ENCODE data around the gene REN.
A peak's percentile ranks its signal among the peaks of the same experiment; 100 is the strongest.

REN gene

DNA sequence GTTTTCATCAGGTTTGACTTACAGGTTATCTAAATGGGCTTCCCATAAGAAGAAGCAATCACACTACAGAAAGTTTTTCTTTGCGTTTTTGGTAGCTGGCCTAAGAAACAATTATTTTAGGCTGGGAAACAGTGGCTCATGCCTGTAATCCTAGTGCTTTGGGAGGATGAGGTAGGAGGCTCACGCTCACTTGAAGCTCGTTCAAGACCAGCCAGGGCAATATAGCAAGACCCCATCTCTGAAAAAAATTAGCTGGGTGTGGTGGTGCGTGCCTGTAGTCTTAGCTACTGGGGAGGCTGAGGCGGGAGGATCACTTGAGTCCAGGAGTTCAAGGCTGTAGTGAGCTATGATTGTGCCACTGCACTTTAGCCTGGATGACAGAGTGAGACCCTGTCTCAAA lies 1.6 kb upstream of the REN start:
- H3K4me2 ChIP-seq (ENCODE audit: low read depth, low read length, poor library complexity, severe bottlenecking): no peak overlapping the region
- H3K36me3 ChIP-seq (ENCODE audit: insufficient read depth, low read length): no peaks in the 10 kb centered on the region
- H3K79me2 ChIP-seq (ENCODE audit: insufficient read depth, low read length): no peaks in the 10 kb centered on the region
- H3K9ac ChIP-seq (ENCODE audit: low read depth, low read length, poor library complexity, severe bottlenecking): no peak overlapping the region
- H3F3A ChIP-seq (ENCODE audit: low read depth): no peaks in the 10 kb centered on the region
- H2AFZ ChIP-seq (ENCODE audit: low read length): no peak overlapping the region
- peaks cover 13% of the 10 kb centered on the region; the same call in 1 of the 2 replicates for H3K9me3 ChIP-seq (ENCODE audit: insufficient read depth, low read depth, low read length)
- no peaks in the 10 kb centered on the region for H3K27me3 ChIP-seq (ENCODE audit: insufficient read depth, low read length, poor library complexity, severe bottlenecking)
- no peaks in the 10 kb centered on the region for H4K20me1 ChIP-seq (ENCODE audit: insufficient read depth, low read length, poor library complexity, severe bottlenecking)
- no peak overlapping the region for H3K4me3 ChIP-seq (ENCODE audit: low read length, poor library complexity, severe bottlenecking)
- no peak for TF ChIP-seq EZH2phosphoT487 (IDR thresholded peaks at IDR 0.05; ENCODE audit: borderline replicate concordance)
- TF ChIP-seq, protein P1, sequence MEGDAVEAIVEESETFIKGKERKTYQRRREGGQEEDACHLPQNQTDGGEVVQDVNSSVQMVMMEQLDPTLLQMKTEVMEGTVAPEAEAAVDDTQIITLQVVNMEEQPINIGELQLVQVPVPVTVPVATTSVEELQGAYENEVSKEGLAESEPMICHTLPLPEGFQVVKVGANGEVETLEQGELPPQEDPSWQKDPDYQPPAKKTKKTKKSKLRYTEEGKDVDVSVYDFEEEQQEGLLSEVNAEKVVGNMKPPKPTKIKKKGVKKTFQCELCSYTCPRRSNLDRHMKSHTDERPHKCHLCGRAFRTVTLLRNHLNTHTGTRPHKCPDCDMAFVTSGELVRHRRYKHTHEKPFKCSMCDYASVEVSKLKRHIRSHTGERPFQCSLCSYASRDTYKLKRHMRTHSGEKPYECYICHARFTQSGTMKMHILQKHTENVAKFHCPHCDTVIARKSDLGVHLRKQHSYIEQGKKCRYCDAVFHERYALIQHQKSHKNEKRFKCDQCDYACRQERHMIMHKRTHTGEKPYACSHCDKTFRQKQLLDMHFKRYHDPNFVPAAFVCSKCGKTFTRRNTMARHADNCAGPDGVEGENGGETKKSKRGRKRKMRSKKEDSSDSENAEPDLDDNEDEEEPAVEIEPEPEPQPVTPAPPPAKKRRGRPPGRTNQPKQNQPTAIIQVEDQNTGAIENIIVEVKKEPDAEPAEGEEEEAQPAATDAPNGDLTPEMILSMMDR (conservative IDR thresholded peaks at IDR 0.05; ENCODE audit: low read length): no peak
- H3K9me2 ChIP-seq (replicated peaks; ENCODE audit: low read depth, low read length): no peaks in the 10 kb centered on the region
- H3K4me1 ChIP-seq (ENCODE audit: insufficient read depth, low read length, poor library complexity, severe bottlenecking): no peaks in the 10 kb centered on the region

DNA sequence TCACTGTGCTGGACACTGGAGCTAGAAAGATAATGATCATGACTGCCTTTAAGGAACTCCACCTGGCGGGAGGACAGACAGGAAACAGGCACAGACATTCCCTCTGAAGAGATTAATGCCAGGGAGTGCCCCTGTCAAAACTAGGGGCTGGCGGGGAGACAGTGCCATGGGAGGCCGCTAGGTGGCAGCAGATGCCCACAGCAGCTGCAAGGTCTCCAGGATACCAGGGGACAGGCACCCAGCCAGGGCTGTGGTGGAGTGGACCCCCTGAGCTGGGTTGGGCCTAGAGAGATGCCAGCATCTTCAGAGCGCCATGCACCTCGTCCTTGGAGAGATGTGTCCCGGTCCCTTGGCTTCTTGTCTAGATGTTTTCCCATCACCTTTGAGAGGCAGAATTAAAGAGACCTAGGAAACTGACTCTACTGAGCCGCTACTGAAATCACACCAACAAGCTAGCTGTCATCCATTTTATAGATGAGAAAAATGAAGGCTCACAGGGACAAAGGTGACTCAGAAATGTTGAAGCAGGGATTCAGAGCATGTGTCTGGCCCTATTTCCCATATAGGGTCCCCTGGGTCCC lies 3.6 kb downstream of the REN start:
- no peak overlapping the region for H2AFZ ChIP-seq (ENCODE audit: low read length)
- no peaks in the 10 kb centered on the region for H4K20me1 ChIP-seq (ENCODE audit: insufficient read depth, low read length, poor library complexity, severe bottlenecking)
- no peak overlapping the region for H3K4me2 ChIP-seq (ENCODE audit: low read depth, low read length, poor library complexity, severe bottlenecking)
- no peaks in the 10 kb centered on the region for H3K36me3 ChIP-seq (ENCODE audit: insufficient read depth, low read length)
- H3K79me2 ChIP-seq (ENCODE audit: insufficient read depth, low read length): no peaks in the 10 kb centered on the region
- no peaks in the 10 kb centered on the region for H3F3A ChIP-seq (ENCODE audit: low read depth)
- no peaks in the 10 kb centered on the region for H3K4me1 ChIP-seq (ENCODE audit: insufficient read depth, low read length, poor library complexity, severe bottlenecking)
- TF ChIP-seq, protein P1 (conservative IDR thresholded peaks at IDR 0.05; ENCODE audit: low read length): peak; percentile 99
- TF ChIP-seq EZH2phosphoT487 (IDR thresholded peaks at IDR 0.05; ENCODE audit: borderline replicate concordance): no peak
- H3K4me3 ChIP-seq (ENCODE audit: low read length, poor library complexity, severe bottlenecking): no peak overlapping the region
- H3K9me3 ChIP-seq (ENCODE audit: insufficient read depth, low read depth, low read length): no peaks in the 10 kb centered on the region
- no peaks in the 10 kb centered on the region for H3K9me2 ChIP-seq (replicated peaks; ENCODE audit: low read depth, low read length)
- H3K27me3 ChIP-seq (ENCODE audit: insufficient read depth, low read length, poor library complexity, severe bottlenecking): no peaks in the 10 kb centered on the region
- H3K9ac ChIP-seq (ENCODE audit: low read depth, low read length, poor library complexity, severe bottlenecking): no peak overlapping the region

DNA sequence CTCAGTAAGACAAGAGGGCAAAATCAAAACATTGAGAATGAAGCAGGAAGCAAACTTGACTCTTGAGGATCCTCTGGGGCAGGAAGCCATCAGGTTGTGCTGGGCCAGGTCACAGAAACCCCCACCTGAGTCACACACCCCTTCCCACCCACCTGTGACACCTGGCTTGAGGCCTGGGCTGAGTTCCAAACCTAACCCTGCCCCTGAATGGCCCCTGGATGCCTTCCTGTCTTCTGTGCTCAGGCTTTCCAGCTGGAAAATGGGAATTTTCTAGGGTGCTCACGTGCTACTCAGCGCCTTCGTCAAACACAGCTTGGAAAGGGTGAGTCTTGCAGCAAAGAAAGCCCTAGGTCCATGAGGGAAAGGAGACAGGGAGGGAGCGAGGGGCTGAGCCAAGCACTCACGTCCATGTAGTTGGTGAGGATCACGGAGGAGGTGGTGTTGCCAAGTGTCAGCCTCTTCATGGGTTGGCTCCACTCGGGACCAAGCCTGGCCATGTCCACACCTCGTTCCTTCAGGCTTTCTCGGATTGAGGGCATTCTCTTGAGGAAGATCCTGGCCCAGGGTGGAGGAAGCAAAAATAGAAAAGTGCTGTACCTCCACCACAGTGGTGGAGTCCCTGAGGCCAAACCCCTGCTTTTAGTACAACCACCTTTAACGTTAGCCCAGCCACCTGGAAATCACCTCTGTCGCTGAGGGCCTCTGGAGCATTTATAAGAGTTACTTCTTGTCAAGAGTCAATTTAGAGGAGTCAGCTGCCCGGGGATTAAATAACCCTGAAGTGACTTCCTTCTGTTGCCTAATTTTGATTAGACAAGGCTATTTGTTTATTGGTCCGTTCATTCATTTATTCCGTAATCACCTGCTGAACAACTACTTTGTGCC lies 4.3 kb downstream of the REN start:
- H3K27me3 ChIP-seq (ENCODE audit: insufficient read depth, low read length, poor library complexity, severe bottlenecking): no peaks in the 10 kb centered on the region
- H3K9me2 ChIP-seq (replicated peaks; ENCODE audit: low read depth, low read length): no peaks in the 10 kb centered on the region
- H3K4me2 ChIP-seq (ENCODE audit: low read depth, low read length, poor library complexity, severe bottlenecking): no peak overlapping the region
- no peak overlapping the region for H2AFZ ChIP-seq (ENCODE audit: low read length)
- H3K36me3 ChIP-seq (ENCODE audit: insufficient read depth, low read length): no peaks in the 10 kb centered on the region
- no peaks in the 10 kb centered on the region for H4K20me1 ChIP-seq (ENCODE audit: insufficient read depth, low read length, poor library complexity, severe bottlenecking)
- H3F3A ChIP-seq (ENCODE audit: low read depth): no peaks in the 10 kb centered on the region
- no peak overlapping the region for H3K9ac ChIP-seq (ENCODE audit: low read depth, low read length, poor library complexity, severe bottlenecking)
- no peaks in the 10 kb centered on the region for H3K79me2 ChIP-seq (ENCODE audit: insufficient read depth, low read length)
- no peak overlapping the region for H3K4me3 ChIP-seq (ENCODE audit: low read length, poor library complexity, severe bottlenecking)
- TF ChIP-seq, protein P1 (conservative IDR thresholded peaks at IDR 0.05; ENCODE audit: low read length): no peak
- no peak for TF ChIP-seq EZH2phosphoT487 (IDR thresholded peaks at IDR 0.05; ENCODE audit: borderline replicate concordance)
- H3K9me3 ChIP-seq (ENCODE audit: insufficient read depth, low read depth, low read length): no peaks in the 10 kb centered on the region
- no peaks in the 10 kb centered on the region for H3K4me1 ChIP-seq (ENCODE audit: insufficient read depth, low read length, poor library complexity, severe bottlenecking)

All from Loucy (cell line).